Measurements from ENCODE around the gene NOS3. TPM values are rescaled to one million over a fixed set of nuclear protein-coding genes. Genes with fewer than 3 reads are reported as not detected.
A peak's percentile ranks its signal among the peaks of the same experiment; 100 is the strongest.

NOS3 gene
- total RNA-seq, 1 donor from 2014 or later, result 1.8 TPM

DNA sequence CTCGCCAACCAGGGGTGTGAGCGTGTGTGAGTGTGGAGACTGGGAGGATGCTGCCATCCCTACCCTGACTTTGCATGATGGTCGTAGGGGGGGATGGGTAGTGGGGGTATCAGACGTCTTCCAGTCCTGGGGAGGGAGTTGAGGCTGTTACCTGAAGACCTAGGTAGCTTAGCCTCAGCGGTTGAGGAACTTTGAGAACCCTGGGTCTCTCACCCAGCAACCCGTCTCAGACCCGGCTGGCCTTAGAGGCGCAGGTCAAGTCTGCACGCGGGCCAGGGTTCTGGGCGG lies 71.2 kb downstream of the NOS3 start:
- peaks cover 56% of the 10 kb centered on the region for H4K20me1 ChIP-seq (ENCODE audit: insufficient read depth, low read length)
- no peaks in the 10 kb centered on the region for H3K27me3 ChIP-seq (ENCODE audit: insufficient read depth, low read length)
- TF ChIP-seq, protein P1, sequence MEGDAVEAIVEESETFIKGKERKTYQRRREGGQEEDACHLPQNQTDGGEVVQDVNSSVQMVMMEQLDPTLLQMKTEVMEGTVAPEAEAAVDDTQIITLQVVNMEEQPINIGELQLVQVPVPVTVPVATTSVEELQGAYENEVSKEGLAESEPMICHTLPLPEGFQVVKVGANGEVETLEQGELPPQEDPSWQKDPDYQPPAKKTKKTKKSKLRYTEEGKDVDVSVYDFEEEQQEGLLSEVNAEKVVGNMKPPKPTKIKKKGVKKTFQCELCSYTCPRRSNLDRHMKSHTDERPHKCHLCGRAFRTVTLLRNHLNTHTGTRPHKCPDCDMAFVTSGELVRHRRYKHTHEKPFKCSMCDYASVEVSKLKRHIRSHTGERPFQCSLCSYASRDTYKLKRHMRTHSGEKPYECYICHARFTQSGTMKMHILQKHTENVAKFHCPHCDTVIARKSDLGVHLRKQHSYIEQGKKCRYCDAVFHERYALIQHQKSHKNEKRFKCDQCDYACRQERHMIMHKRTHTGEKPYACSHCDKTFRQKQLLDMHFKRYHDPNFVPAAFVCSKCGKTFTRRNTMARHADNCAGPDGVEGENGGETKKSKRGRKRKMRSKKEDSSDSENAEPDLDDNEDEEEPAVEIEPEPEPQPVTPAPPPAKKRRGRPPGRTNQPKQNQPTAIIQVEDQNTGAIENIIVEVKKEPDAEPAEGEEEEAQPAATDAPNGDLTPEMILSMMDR (IDR thresholded peaks at IDR 0.05; ENCODE audit: insufficient read depth, low read depth, low read length), result no peak
- no peak for TF ChIP-seq EZH2 (IDR thresholded peaks at IDR 0.05; ENCODE audit: insufficient read depth, low read length)
- H3K4me3 Mint-ChIP-seq (ENCODE audit: unreplicated experiment), result peak overlapping the region; percentile 94
- no peaks in the 10 kb centered on the region for H3K9me3 ChIP-seq (ENCODE audit: insufficient read depth, low read depth, low read length)
- H3K9ac ChIP-seq (ENCODE audit: low read length), result peak overlapping the region; percentile 81
- H3K27ac Mint-ChIP-seq (ENCODE audit: unreplicated experiment), result peak overlapping the region; percentile 60
- H2AFZ ChIP-seq (ENCODE audit: low read depth, low read length), result no peak overlapping the region
- H3K79me2 ChIP-seq (ENCODE audit: insufficient read depth, low read length), result peaks cover 53% of the 10 kb centered on the region
- FAIRE-seq, result no peak
- no peak for DNase-seq (ENCODE audit: low read depth)
- H3K4me1 ChIP-seq (ENCODE audit: insufficient read depth, low read length), result peaks cover 52% of the 10 kb centered on the region
- no peaks in the 10 kb centered on the region for H3K9me3 Mint-ChIP-seq (ENCODE audit: unreplicated experiment)
- H3K4me2 ChIP-seq (ENCODE audit: low read length), result peak overlapping the region; percentile 91
- peaks cover 21% of the 10 kb centered on the region for H3K4me1 Mint-ChIP-seq (ENCODE audit: low read depth, unreplicated experiment)
- peaks cover 6% of the 10 kb centered on the region for H3K36me3 Mint-ChIP-seq (ENCODE audit: low read depth, unreplicated experiment)
- H3K27me3 Mint-ChIP-seq (ENCODE audit: low read depth, unreplicated experiment), result no peaks in the 10 kb centered on the region
- H3K27ac ChIP-seq (ENCODE audit: low read depth, low read length), result peak overlapping the region; percentile 93
- H3K4me3 ChIP-seq (ENCODE audit: insufficient read depth, low read depth, low read length), result peak overlapping the region; percentile 80
- H3K36me3 ChIP-seq (ENCODE audit: insufficient read depth, low read length), result peaks cover 13% of the 10 kb centered on the region

DNA sequence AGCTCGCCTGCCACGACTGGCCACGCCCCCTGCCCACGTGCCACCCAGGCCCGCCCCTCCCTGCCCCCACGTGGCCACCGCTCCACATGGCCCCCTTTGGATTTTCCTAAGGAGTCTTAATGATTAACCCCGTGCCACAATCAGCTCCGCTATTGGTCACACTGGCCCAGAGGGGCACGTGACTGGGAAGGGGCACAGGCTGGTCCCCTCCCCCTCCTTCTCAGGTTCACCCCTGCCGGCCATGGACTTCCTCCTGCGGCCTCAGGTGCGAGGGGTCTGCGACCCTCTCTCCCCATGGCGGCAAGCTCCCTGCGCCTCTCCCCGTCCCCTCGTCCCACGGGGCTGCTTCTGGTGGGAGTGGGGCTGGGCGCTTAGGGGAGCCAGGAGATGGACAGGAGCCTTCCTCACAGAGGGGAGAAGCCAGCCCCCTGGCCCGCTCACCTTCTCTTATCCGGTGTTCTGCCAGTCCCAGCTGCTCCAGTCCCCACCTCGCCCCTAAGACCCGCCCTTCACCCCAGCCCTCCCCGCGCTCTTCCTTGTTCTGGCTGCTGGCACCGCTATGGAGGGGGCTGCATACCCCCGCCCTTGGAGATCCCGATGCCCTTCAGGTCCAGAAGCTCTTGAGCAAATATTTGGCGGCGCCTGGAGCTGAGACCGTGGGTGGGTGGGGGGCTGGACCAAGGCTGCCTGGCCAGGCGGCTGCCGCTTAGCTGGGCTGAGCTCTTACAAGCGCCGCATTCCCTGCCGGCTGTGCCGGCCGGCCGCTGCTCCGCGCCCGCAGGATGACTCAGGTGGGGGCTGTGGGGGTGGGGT lies 71.8 kb downstream of the NOS3 start:
- no peak for FAIRE-seq
- peak overlapping the region; percentile 67 for H3K9ac ChIP-seq (ENCODE audit: low read length)
- Mint-ChIP-seq H3K4me3 (ENCODE audit: unreplicated experiment) (peak overlapping the region; percentile 74), H3K36me3 (ENCODE audit: low read depth, unreplicated experiment) (peaks cover 8% of the 10 kb centered on the region), H3K9me3 (ENCODE audit: unreplicated experiment) (no peaks in the 10 kb centered on the region), H3K27me3 (ENCODE audit: low read depth, unreplicated experiment) (no peaks in the 10 kb centered on the region), H3K4me1 (ENCODE audit: low read depth, unreplicated experiment) (peaks cover 23% of the 10 kb centered on the region), H3K27ac (ENCODE audit: unreplicated experiment) (no peak overlapping the region)
- no peak for TF ChIP-seq EZH2 (IDR thresholded peaks at IDR 0.05; ENCODE audit: insufficient read depth, low read length)
- TF ChIP-seq, protein P1 (IDR thresholded peaks at IDR 0.05; ENCODE audit: insufficient read depth, low read depth, low read length), result no peak
- peaks cover 53% of the 10 kb centered on the region for H3K79me2 ChIP-seq (ENCODE audit: insufficient read depth, low read length)
- H3K4me2 ChIP-seq (ENCODE audit: low read length), result peak overlapping the region; percentile 91
- peak; percentile 75 for DNase-seq (ENCODE audit: low read depth)
- peak overlapping the region; percentile 93 for H3K27ac ChIP-seq (ENCODE audit: low read depth, low read length)
- H3K4me3 ChIP-seq (ENCODE audit: insufficient read depth, low read depth, low read length), result peak overlapping the region; percentile 18
- H2AFZ ChIP-seq (ENCODE audit: low read depth, low read length), result no peak overlapping the region
- H3K4me1 ChIP-seq (ENCODE audit: insufficient read depth, low read length), result peaks cover 48% of the 10 kb centered on the region
- no peaks in the 10 kb centered on the region for H3K9me3 ChIP-seq (ENCODE audit: insufficient read depth, low read depth, low read length)
- H4K20me1 ChIP-seq (ENCODE audit: insufficient read depth, low read length), result peaks cover 62% of the 10 kb centered on the region
- no peaks in the 10 kb centered on the region for H3K27me3 ChIP-seq (ENCODE audit: insufficient read depth, low read length)
- peaks cover 18% of the 10 kb centered on the region for H3K36me3 ChIP-seq (ENCODE audit: insufficient read depth, low read length)

DNA sequence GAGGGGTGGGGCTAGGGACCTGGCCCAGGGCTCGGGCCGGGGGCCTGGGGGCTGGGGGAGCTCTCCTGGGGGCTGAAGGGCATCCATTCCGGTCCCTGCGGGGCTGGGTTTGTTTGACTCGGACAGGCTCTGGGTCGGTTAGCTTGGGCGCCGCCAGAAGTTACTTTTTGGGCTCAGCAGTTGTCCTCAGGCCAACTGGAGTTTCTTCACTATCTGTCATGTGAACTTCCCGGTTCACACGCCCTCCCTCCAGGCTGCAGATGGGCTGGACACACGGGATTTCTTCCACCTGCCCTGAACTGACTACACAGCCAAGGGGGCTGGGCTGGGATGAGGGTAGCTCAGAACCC lies 72.4 kb downstream of the NOS3 start:
- Histone ChIP-seq H3K79me2 (ENCODE audit: insufficient read depth, low read length) (peaks cover 53% of the 10 kb centered on the region), H4K20me1 (ENCODE audit: insufficient read depth, low read length) (peaks cover 68% of the 10 kb centered on the region), H3K9ac (ENCODE audit: low read length) (peak overlapping the region; percentile 58), H3K4me1 (ENCODE audit: insufficient read depth, low read length) (peaks cover 45% of the 10 kb centered on the region), H3K4me3 (ENCODE audit: insufficient read depth, low read depth, low read length) (peak overlapping the region; percentile 23), H3K36me3 (ENCODE audit: insufficient read depth, low read length) (peaks cover 21% of the 10 kb centered on the region), H3K9me3 (ENCODE audit: insufficient read depth, low read depth, low read length) (no peaks in the 10 kb centered on the region), H2AFZ (ENCODE audit: low read depth, low read length) (no peak overlapping the region), H3K27ac (ENCODE audit: low read depth, low read length) (peak overlapping the region; percentile 51), H3K4me2 (ENCODE audit: low read length) (peak overlapping the region; percentile 77), H3K27me3 (ENCODE audit: insufficient read depth, low read length) (no peaks in the 10 kb centered on the region)
- no peak for TF ChIP-seq EZH2 (IDR thresholded peaks at IDR 0.05; ENCODE audit: insufficient read depth, low read length)
- TF ChIP-seq, protein P1 (IDR thresholded peaks at IDR 0.05; ENCODE audit: insufficient read depth, low read depth, low read length), result no peak
- Mint-ChIP-seq H3K4me1 (ENCODE audit: low read depth, unreplicated experiment) (peaks cover 27% of the 10 kb centered on the region), H3K27ac (ENCODE audit: unreplicated experiment) (peak overlapping the region; percentile 94), H3K36me3 (ENCODE audit: low read depth, unreplicated experiment) (peaks cover 11% of the 10 kb centered on the region), H3K27me3 (ENCODE audit: low read depth, unreplicated experiment) (no peaks in the 10 kb centered on the region), H3K9me3 (ENCODE audit: unreplicated experiment) (no peaks in the 10 kb centered on the region), H3K4me3 (ENCODE audit: unreplicated experiment) (peak overlapping the region; percentile 79)
- no peak for FAIRE-seq
- peak; percentile 57 for DNase-seq (ENCODE audit: low read depth)

Measured in astrocyte (in vitro differentiated cells and primary cell).